Tibial nerve (tissue), 4 donors: Measurements from ENCODE around the gene RPL13. TPM values are rescaled to one million over a fixed set of nuclear protein-coding genes. Genes with fewer than 3 reads are reported as not detected.

Experiments used
- DNase-seq, 2 donors: peaks; one replicate each; pipeline ENCODE4 v3.0.0-alpha.2; 2019; ENCODE audit warnings: low spot score in 2 of 2
- H3K27ac ChIP-seq, 4 donors: fragments of 200-600 bp; sonication (generic) in 3 of 4; one replicate each; pipeline ENCODE4 v1.5.1; 2017 to 2019; ENCODE audit warnings: mild to moderate bottlenecking in 1 of 4
- H3K27me3 ChIP-seq, 2 donors: fragments of 200-600 bp; sonication (generic) in 1 of 2; one replicate each; pipeline versions ENCODE4 v1.5.1 to v1.6.0; 2017 to 2019
- H3K36me3 ChIP-seq, 3 donors: fragments of 200-600 bp; sonication (generic); one replicate each; pipeline ENCODE4 v1.5.1; 2018 to 2019
- H3K4me1 ChIP-seq, 4 donors: fragments of 200-600 bp; sonication (generic) in 3 of 4; one replicate each; pipeline ENCODE4 v1.5.1; 2017 to 2019
- H3K4me3 ChIP-seq, 4 donors: fragments of 200-600 bp; sonication (generic) in 3 of 4; one replicate each; pipeline ENCODE4 v1.5.1; 2017 to 2019; ENCODE audit warnings: mild to moderate bottlenecking in 1 of 4, moderate library complexity in 1 of 4
- H3K9me3 ChIP-seq, 4 donors: fragments of 200-600 bp; sonication (generic) in 3 of 4; one replicate each; pipeline ENCODE4 v1.5.1; 2017 to 2019
- CTCF ChIP-seq, 5 experiments: fragments of 200-600 bp in 3 of 5; fragments of 450-650 bp in 2 of 5; sonication (generic) in 3 of 5; IDR thresholded peaks; one replicate each; pipeline ENCODE4 v1.5.1; 2016 to 2019; ENCODE audit warnings: antibody characterized with exemption in 5 of 5, mild to moderate bottlenecking in 3 of 5, moderate library complexity in 2 of 5
- EP300 ChIP-seq, 2 donors: sonication (generic); formaldehyde crosslinking; IDR thresholded peaks; one replicate each; pipeline ENCODE4 v1.6.1; 2017; ENCODE audit warnings: antibody characterized with exemption in 2 of 2, mild to moderate bottlenecking in 1 of 2
- POLR2A ChIP-seq, 2 donors: fragments of 450-650 bp; IDR thresholded peaks; one replicate each; pipeline ENCODE4 v1.6.1; 2017; ENCODE audit warnings: antibody characterized with exemption in 2 of 2, mild to moderate bottlenecking in 2 of 2, moderate library complexity in 2 of 2
- WGBS, 2 donors: methylation state at CpG; one replicate each; pipeline ENCODE4 v1.1.5; 2018; 5-methylcytosine and 5-hydroxymethylcytosine counted together
- total RNA-seq, 4 donors: library from RNA; depleted of rRNA; stranded (reverse); fragments of >200 nt; gene quantifications; one replicate each; pipeline ENCODE4 v1.1.0, GENCODE V29; 2016

The RPL13 gene
- total RNA-seq, 4 donors from 2014 or later: 5,811 to 9,745 (median 6,935) TPM

GRCh38 chr16:89556750-89557689, 3.5 kb upstream of the RPL13 start:
- no peaks in the 10 kb centered on the region for H3K27me3 ChIP-seq
- H3K4me1 ChIP-seq: peaks cover 0 to 38% (median 15%) of the 10 kb centered on the region in 4 donors
- peak overlapping the region in 2 of 4 donors; percentile 26 to 42 for H3K27ac ChIP-seq
- H3K9me3 ChIP-seq: no peaks in the 10 kb centered on the region
- H3K4me3 ChIP-seq: no peak overlapping the region
- peaks cover 0 to 66% (median 5%) of the 10 kb centered on the region in 3 donors for H3K36me3 ChIP-seq
- peak; percentile 73 to 76 (median 75) for TF ChIP-seq CTCF (IDR thresholded peaks at IDR 0.05)
- TF ChIP-seq POLR2A (IDR thresholded peaks at IDR 0.05): no peak
- WGBS, 2 donors: 46 to 48% methylated on average over 33 to 34 of the region's 34 CpGs
- DNase-seq: peak; percentile 64 to 84

DNA sequence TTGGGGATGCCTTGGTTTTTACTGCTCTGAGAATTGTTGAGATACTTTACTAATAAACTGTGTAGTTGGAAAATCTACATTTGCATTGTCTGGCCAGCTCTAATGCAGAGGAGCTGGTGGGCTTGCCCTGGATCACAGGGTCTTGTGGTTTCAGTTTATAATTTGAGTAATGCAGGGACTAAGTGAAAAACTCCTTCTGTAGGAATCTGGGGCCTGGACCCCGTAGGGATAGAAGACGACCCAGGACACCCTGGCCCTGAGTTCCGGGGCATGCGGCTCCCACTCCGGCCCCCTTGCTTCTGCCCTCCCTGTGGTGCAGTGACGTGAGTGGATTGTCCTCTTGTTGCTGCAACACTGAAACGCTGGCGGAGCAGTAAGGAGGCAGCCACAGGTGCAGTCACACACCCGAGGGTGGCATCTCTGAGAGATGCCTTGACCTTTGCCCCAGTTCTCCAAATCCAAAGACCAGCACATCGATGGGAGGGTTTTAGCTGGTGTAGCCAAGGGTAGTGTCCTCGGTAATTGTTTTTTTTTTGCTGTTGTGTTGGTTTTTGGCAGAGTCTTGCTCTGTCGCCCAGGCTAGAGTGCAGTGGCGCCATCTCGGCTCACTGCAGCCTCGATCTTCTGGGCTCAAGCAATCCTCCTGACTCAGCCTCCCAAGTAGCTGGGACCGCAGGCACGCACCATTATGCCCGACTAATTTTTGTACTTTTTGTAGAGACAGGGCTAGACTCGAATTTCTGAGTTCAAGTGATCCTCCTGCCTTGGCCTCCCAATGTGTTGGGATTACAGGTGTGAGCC, 2.6 kb upstream of the RPL13 start:
- TF ChIP-seq POLR2A (IDR thresholded peaks at IDR 0.05): no peak
- TF ChIP-seq EP300 (IDR thresholded peaks at IDR 0.05): no peak
- no peak for TF ChIP-seq CTCF (IDR thresholded peaks at IDR 0.05)
- H3K27ac ChIP-seq: peak overlapping the region in 2 of 4 donors; percentile 26 to 42
- DNase-seq: no peak
- H3K4me3 ChIP-seq: no peak overlapping the region
- peaks cover 5 to 66% (median 7%) of the 10 kb centered on the region in 3 donors for H3K36me3 ChIP-seq
- peaks cover 0 to 47% (median 18%) of the 10 kb centered on the region in 4 donors for H3K4me1 ChIP-seq
- H3K27me3 ChIP-seq: no peaks in the 10 kb centered on the region
- 80 to 83% methylated on average over 19 of the region's 19 CpGs for WGBS, 2 donors
- H3K9me3 ChIP-seq: no peaks in the 10 kb centered on the region

DNA sequence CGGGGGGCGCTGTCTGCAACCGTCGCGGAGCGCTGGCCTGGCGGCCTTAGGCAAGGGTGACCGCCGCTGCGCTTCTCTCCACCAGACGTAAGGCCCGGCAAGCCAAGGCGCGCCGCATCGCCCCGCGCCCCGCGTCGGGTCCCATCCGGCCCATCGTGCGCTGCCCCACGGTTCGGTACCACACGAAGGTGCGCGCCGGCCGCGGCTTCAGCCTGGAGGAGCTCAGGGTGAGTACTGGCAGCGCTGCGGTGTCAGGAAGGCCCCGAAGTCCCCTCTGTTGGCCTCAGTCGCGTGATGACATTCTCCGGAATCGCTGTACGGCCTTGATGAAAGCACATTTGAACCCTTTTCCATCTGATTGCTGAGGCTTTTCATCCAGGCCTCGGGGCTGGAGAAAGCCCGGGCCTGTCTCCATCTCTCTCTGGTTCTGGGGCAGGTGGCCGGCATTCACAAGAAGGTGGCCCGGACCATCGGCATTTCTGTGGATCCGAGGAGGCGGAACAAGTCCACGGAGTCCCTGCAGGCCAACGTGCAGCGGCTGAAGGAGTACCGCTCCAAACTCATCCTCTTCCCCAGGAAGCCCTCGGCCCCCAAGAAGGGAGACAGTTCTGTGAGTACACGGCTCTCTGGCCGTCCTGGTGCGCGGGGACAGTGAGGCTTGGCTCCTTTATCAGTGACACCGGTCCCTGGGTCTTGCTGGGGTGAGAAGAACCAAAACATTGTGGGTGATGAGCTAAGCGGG, 831 bp downstream of the RPL13 start:
- Histone ChIP-seq H3K27me3 (no peaks in the 10 kb centered on the region), H3K27ac (peak overlapping the region; percentile 70 to 99 (median 98)), H3K9me3 (no peaks in the 10 kb centered on the region), H3K4me3 (peak overlapping the region; percentile 80 to 96 (median 90)), H3K36me3 (peaks cover 5 to 53% (median 12%) of the 10 kb centered on the region in 3 donors), H3K4me1 (peaks cover 0 to 81% (median 36%) of the 10 kb centered on the region in 4 donors)
- TF ChIP-seq EP300 (IDR thresholded peaks at IDR 0.05) (no peak), CTCF (IDR thresholded peaks at IDR 0.05) (no peak), POLR2A (IDR thresholded peaks at IDR 0.05) (no peak)
- WGBS, 2 donors: 12 to 20% methylated on average over 17 to 43 of the region's 58 CpGs
- DNase-seq: no peak

GRCh38 chr16:89561884-89562599, 1.6 kb downstream of the RPL13 start:
- 64 to 69% methylated on average over 23 of the region's 23 CpGs for WGBS, 2 donors
- Histone ChIP-seq H3K27ac (peak overlapping the region in 3 of 4 donors; percentile 98 to 99 (median 98)), H3K27me3 (no peaks in the 10 kb centered on the region), H3K36me3 (peaks cover 5 to 46% (median 12%) of the 10 kb centered on the region in 3 donors), H3K4me1 (peaks cover 0 to 81% (median 38%) of the 10 kb centered on the region in 4 donors), H3K9me3 (no peaks in the 10 kb centered on the region), H3K4me3 (peak overlapping the region; percentile 80 to 96 (median 90))
- DNase-seq: no peak
- no peak for TF ChIP-seq POLR2A (IDR thresholded peaks at IDR 0.05)
